NCI-H2029 (cell line): ENCODE data around the gene TRMT11.
"Not testable (repeated sequence)": the region's sequence is repeated elsewhere in the genome, so short reads cannot be mapped to it uniquely, and the experiment has no call there.

ENCODE experiments used
- DNase-seq: peaks from one replicate; lab custom pipeline; 2025; lab: John Stamatoyannopoulos, UW

The TRMT11 gene

DNA sequence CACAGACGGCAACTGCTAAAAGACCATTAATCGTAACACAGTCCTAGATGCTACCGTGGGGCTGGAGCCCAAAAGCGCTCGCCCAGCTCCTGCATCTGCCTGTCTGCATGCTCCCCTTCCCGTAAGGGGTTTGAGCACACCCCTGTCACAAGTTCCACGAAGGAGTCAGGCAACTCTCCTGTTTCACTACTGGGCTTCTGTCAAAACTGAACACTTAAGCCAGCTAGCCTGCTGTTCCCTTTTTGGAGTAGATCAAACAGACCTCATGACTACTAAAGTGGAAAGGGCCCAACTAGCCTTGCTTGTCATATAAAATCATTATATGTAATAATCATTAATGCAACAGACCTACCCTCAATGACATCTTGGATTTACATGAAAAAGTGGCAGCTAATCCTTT, 61.3 kb downstream of the TRMT11 start:
- no peak for DNase-seq

DNA sequence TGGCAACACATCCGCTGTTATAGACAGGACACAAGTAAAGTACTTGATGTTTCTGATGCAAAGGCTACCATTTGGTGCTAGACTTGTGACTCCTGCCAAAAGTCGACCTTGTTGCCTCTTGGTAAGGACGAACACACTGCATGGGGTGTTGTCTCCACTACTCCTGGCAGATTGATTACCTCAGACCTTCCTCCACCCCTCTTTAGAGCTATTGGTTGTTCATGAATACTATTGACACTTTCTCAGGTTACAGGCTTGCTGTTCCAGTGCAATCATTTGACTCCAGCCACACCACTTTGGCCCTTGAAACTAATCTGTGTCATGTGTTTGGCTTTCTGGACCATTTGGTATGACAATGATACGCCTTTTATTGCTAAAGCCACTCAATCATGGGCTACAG, 62.3 kb downstream of the TRMT11 start:
- DNase-seq = peak; percentile 13

DNA sequence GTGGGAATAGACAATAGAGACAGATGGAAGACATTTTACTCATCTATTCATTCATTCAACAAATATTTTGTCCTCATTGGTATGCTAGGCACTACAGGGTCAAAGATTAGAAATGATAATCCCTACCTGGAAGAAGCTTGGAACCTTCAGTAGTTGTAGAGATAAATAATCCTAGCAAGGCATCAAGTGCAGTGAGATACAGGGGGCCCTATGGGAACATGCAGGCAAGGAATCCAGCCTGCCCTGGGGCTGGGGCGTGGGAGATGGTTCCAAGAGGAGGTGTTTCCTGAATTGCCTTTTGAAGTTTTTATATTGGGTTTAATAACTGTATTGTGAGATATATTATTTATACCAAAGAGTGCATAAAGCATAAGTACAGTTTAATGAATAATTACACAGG, 64.5 kb downstream of the TRMT11 start:
- DNase-seq = no peak

DNA sequence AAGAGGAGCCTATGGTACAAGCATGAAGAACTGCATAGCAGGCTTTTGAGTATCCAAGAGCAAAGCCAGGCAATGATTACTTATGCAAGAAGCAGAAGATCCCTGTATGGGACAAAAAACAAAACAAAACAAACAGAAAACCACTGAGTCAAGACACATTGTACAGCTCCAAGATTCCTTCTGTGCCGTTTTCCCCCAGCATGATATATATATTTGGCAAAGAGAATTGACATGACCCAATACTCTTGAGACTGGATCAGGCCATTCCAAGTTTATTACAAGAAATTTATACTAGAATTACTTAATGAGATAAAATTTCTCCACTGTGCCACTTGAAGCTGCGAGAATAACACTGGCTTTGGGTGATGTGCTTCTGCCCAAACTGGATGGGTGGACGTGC, 65.5 kb downstream of the TRMT11 start:
- no peak for DNase-seq

DNA sequence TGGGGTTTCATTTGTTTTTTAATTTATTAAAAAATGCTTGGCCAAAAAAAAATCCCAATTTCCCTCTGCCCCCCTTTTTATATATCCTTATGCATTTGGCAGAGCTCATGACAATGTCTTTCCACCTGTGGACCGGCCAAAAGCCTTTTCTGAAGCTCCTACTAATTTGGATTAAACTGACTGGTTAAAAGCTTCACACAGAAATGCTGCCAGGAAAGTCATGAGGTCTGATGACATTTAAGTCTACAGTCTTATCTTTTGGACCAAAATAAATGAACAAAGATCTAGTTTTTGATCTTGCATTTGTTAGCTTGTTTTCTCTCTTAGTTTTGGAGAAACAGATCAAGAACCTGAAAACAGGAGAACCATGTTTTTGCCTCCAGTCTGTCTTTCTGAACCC, 66.1 kb downstream of the TRMT11 start:
- no peak for DNase-seq

DNA sequence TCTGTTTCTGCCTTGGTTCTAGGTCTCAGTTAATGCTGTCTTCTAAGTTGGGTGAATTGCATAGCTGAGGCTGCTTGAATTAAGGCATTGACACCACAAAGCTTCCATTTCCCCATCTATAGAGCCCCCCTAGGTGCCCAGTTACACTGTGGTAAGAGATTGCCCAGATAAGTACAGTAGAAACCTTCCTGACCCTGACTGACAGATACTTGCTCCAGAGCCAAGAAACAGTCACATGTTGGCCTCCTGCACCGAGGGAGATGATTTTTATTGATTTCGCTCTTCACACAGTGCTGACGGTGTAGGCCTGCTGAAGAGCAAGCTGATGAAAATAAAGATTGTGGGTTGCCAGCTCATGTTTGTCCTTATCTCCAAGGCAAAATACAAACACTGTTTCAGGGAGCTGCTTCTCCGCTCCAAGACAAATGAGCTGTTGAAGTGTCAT, 67.9 kb downstream of the TRMT11 start:
- DNase-seq = peak; percentile 27

DNA sequence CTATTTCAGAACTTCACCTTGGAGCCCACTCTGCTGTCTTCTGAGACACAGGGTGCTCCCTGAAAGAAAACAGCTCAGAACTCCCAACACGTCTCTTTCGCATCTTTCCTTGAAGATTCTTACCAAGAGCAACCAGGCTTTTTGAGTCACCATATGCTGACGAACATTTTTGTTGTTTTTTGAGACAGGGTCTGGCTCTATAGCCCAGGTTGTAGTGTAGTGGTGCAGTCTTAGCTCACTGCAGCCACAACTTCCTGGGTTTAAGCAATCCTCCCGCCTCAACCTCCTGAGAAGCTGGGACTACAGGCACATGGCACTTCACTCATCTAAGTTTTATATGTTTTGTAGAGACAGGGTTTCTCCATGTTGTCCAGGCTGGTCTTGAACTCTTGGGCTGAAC, 68.5 kb downstream of the TRMT11 start:
- no peak for DNase-seq

DNA sequence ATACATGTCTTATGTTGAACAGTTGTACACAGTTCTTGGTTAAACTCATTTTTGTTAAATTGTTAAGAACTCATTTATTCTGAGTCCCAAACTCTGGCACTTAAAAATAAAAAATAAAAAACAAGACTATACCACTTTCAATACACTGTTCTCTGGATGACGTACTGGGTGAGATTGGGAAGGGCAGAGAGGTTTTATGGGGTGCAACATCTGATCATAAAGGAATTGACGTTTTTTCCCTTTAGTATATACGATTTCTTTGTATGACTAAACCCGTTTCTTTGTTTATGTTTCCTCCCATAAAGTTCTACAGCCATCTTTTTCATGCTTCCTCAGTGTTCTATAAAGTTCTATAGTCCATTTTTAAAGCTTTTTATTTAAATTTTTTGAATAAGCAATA, 69.1 kb downstream of the TRMT11 start:
- DNase-seq = no peak

DNA sequence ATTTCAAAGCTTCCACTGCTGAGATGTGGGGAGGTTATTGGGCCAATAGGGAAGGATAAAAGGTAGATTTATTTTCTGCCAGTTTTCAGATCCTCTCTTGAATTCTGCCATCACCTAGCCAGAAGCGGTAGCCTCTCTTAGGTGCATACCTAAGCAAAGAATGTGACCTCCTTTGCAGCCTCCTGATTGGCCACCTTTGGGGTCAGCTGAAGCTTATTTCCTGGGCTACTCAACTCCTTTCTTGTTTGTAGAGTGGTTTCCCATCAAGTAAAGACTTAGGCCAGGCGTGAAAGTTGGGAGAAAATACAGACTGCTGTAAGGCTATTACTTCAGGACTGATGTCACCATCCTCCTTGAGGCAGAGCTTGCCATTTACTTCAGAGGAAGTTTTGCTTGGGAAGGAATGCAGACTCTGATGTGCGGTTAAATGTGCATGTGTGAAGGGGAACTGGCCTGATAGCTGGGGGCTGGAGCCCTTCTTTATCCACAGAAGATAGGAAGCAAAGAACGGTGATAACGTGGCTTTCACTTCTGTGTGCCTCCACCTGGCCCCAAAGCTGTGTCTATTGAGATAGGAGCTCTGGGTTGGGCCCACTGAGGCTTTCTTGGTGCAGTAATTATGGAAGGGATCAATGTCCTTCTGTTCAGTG, 70.1 kb downstream of the TRMT11 start:
- DNase-seq = no peak

DNA sequence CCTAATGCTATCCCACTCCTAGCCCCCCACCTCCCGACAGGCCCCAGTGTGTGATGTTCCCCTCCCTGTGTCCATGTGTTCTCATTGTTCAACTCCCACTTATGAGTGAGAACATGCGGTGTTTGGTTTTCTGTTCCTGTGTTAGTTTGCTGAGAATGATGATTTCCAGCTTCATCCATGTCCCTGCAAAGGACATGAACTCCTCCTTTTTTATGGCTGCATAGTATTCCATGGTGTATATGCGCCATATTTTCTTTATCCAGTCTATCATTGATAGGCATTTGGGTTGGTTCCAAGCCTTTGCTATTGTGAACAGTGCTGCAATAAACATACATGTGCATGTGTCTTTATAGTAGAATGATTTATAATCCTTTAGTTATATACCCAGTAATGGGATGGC, 71.7 kb downstream of the TRMT11 start:
- not testable (repeated sequence) for DNase-seq

DNA sequence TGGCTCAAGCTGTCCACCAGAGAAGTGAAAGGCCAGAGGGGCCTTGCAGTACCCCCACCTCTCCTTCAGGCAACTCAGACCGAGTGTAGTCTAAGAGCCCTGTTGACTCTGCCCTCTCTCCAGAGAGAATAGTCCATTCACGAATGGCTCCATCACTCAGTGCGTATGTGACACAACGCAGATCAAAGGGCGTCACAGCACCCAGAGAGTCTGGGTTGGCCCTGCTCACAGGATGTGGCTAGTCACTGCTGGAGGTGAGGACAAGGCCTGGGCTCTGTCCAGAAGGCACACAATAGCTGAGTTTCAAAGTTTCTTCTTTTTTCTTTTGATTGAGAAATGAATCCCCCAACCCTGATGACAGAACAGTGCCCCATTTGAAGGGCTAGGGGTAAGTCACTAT, 74.1 kb downstream of the TRMT11 start:
- no peak for DNase-seq

DNA sequence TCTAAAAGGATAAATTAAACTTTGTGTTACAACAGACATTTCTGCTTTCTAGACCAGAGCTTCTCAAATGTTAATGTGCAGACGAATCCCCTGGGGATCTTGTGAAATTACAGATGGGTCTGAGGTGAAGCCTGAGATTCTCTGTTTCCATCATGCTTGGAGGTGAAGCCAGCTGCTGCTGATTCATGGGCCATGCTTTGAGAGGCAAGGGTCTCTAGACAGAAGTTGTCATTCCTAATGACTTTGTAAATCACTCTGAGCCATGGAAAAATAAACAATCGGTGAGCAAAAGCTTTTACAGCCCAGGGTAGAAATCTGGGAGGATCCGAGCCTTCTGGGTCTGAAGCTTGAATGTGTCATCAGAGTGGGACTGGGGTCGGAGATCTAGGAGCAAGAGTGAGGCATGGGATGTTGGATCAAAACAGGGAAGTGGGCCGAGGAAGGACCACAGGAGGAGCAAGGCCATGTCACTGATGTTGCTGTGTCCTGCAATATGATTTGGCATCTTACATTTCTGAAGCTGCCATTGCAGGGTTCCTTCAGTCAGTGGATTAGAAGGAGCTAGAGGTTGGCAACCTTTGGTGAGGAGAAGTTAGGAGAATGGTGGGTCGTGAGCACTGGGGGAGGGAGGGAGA, 77.3 kb downstream of the TRMT11 start:
- no peak for DNase-seq

DNA sequence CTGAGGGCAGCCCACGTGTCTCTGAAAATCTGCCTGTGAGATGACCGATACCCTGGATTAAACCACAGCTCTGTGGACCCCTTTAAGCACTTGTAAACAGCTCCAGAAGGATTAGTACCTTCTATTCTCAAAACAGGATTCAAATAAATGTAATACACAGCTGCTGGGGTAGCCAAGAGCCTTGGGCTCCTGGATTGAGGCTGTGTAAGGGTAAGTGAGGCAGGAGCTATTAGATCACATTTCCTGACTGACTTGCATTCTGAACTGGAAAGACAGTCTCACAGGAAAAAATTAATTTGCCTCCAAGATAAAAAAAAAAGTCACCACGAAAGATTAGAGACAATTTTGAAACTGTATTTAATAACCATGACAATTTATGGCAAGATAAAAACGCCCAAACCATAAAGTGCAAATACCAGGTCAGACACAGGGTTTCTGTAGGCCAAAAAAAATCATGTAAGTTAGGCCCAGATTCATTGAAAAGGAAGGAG, 78.0 kb downstream of the TRMT11 start:
- DNase-seq = no peak

DNA sequence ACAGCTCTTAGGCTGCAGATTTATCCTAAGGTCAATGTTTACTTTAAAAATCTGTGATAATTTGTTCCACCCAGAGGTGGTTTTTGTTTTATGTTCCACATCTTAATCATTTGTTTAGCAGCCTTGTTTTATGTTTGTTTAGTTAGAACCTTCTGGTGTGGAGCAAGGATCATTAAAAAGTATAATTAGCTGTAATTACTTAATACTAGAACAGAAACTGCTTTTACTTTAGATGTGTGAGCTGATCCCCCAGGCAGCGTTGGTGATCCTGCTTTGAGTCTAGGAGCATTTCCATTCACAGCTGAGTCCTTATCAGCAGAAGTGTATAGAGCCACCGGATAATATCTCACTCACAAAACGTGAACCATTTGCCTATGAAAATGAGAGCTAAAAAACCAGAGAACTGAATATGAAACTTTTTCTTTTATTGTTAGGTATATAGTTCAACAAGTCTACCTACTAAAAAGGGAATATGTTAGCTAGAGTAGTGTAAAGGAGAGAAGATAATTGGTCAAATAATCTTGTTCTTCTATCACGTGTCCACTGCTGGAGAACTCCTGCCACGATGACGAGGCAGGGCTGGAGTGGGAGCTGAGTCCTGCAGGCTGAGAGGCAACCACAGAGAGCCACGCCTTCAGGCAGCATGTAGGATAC, 78.5 kb downstream of the TRMT11 start:
- no peak for DNase-seq

DNA sequence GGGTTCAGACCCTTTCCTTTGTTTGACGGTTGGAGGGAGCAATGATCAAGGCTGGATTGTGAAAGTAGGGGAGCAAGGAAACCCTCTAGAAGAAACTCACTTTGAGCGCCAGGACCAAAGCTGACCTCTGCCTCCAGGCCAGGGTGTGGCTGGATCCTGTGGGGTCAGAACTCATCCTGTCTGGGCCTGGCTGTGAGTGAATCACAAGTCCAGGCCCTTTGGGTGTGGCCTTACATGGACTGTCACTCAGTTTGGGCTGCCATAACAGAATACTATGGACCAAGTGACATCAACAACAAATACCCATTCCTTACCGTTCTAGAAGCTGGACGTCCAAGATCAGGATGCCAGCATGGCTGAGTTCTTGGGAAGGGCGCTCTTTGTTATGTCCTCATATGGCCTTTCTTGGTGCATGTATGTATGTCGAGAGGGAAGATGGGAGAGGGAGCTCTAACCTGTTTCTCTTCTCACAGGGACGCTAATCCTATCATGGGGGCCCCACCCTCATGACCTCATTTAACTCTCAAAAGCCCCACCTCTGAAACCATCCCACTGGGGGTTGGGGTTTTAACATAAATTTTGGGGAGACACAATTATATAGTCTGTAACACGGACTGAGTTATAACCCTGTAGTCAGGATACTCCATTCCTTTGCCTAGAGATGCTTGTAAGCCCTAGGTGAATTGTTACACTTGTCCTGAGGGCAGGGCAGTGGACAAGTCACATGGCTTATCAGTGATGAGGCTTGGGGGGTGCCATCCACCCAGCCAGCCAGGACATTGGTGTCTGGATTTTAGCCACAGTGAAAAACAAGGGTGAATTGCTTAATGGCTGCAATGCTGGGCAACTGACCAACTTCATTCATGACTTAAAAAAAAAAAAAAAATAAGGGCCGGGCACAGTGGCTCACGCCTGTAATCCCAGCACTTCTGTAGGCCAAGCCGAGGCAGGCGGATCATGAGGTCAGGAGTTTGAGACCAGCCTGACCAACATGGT, 80.0 kb downstream of the TRMT11 start:
- DNase-seq = no peak

DNA sequence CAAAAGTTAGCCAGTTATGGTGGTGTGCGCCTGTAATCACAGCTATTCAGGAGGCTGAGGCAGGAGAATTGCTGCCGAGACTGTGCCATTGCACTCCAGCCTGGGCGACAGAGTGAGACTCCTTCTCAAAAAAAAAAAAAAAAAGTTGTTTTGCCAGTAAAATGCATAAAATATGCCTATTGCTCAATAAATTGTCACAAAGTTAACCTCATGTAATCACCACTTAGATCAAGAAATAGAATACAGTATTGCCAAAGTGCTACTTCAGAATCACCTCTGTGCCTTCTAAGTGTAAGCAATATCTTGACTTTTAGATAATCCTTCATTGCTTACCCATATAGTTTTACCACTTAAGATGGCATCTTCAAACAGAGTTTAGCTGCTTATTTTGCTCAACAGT, 80.7 kb downstream of the TRMT11 start:
- no peak for DNase-seq

DNA sequence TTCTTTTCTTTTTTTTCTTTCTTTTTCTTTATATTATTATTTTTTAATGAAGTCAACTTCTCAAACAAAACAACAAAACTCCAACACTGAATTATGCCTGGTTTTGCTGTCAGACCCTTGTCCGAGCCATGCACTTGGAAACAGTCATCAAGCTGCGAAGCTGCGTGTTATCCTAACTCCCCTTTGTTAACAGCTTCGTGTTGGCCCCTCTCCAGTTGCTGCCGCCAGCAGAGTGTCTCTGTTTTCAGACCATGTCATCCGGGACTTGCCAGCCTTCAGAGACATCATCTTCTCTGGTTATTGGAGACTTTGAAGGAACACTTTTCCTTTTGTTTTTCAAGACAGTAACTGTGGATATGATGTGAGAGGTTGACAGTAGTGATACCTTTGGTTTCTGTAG, 83.1 kb downstream of the TRMT11 start:
- no peak for DNase-seq

DNA sequence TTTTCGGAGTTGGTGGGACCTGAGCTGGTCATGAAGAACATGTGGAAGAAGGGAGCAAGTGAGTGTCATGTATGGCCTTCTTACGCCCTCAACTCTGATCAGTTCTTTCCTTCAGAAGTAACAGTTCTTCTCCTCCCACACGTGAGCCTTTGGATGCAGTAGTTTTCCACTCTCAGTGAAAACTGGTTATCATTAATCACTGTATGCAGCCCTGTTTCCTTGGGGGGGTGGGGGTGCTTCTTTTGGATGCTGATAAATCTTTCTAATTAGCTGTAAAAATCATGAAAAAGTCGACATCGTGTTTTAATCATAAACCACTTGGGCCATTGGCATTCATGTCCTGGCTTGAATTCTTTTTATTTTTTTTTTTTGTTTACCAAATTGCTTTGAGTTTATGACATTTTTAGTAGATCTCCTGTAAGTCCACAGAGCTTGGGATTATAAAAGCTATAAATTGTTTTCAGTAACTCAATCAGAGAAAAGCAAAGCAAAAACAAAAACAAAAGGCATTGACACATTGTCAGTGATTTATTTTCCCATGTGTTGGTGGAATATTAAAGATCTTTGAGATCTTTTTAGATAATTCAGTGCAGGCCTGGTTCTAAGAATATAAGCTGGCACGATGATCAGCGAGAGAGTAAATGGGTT, 84.8 kb downstream of the TRMT11 start:
- DNase-seq = no peak

DNA sequence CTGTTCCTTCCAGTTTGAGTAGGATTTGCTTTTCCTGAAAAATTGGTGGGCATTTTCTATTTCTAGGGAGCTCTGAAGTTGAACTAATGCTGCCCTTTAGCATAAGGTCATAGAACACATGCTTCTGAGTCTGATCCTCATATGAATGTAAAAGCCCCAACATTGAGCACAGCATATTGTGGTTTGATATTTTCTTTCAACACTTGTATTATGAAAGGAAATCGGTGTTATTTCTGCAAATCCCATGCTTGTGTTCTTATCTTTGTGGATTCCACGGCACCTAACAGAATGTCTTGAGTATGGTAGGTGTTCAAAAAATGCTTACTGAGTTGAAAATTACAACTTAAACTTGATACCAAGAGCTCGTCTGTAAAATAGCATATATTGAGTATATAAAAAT, 85.8 kb downstream of the TRMT11 start:
- DNase-seq = no peak

DNA sequence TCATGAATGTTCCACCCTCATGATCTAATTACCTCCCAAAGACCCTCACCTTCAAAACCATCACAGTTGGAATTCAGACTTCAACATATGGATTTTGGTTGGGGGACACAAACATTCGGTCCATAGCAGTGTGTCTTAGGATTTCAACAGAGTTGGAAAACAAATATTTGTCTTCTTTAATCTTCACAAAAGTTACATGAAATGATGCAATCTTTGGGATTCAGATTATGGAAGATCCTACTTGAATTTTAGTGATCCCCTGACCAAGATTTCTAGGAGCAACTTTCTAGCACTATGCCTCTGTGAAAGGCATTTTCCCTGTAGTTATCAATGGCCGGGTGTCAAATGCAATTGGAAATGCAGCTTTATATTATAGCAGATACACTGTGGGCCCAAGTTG, 86.5 kb downstream of the TRMT11 start:
- no peak for DNase-seq

DNA sequence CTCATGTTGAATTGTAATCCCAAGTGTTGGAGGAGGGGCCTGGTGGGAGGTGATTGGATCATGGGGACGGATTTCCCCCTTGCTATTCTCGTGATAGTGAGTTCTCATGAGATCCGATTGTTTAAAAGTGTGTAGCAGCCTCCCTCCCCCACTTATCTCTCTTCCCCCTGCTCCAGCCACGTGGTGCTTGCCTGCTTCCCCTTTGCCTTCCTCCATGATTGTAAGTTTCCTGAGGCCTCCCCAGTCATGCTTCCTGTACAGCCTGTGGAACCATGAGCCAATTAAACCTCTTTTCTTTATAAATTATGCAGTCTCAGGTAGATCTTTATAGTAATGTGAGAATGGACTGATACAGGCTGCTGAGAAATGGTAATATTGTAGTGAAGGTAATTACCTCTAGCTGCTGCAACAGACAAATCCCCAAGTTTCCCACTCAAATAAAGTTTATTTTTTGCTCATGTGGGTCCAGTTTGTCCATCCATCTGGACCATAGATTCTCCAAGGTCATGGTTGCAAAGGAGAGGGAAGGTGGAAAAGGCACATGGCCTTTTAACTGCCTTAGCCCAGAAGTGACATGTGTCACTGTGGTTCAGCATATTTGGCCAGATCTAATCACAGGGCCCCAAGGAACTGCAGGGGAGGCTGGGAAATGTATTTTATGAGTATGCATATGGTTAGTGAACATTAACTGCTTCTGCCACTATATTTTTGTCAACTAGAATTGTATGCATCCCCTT, 89.2 kb downstream of the TRMT11 start:
- DNase-seq = no peak
